IMR-90 (cell line): Measurements from ENCODE around the gene ANGPT4. TPM values are rescaled to one million over a fixed set of nuclear protein-coding genes. Genes with fewer than 3 reads are reported as not detected.

Source experiments
- ATAC-seq: fragments of 200-7000 bp; cut with Tn5 transposase; 2 replicates; pipeline ENCODE4 v1.9.1; 2020; ENCODE audit warnings: low read depth, mild to moderate bottlenecking, moderate library complexity
- BruUV-seq: library from RNA; stranded (reverse); fragments of 400-500 nt; replicated peaks from 2 replicates; lab custom pipeline; 2021; lab: Mats Ljungman, UMichigan
- CTCF ChIA-PET: fragments of 300-600 bp; formaldehyde crosslinking; extraction: SDS; loops from one replicate; lab custom pipeline; 2021; ENCODE audit warnings: antibody characterized with exemption; lab: Yijun Ruan, JAX
- POLR2A ChIA-PET: fragments of 300-600 bp; sonication (Branson Sonifier 250); formaldehyde crosslinking; loops from one replicate; lab custom pipeline; 2022; ENCODE audit warnings: antibody characterized with exemption; ENCODE audit not compliant: unreplicated experiment; lab: Charles Lee
- DNase-seq: peaks from one replicate; pipeline ENCODE4 v3.0.0; 2013
- H2AFZ ChIP-seq: replicated peaks from 2 replicates; pipeline ENCODE3; 2013; ENCODE audit warnings: low read length, mild to moderate bottlenecking; ENCODE audit not compliant: poor library complexity
- H2AK5ac ChIP-seq: 2 replicates; pipeline ENCODE4 v1.6.1; 2013; ENCODE audit warnings: low read depth, low read length, inconsistent platforms
- H2AK9ac ChIP-seq: replicated peaks from 2 replicates; pipeline ENCODE3; 2013; ENCODE audit warnings: mild to moderate bottlenecking, low read depth, low read length, moderate library complexity; ENCODE audit not compliant: poor library complexity
- H2BK120ac ChIP-seq: 2 replicates; pipeline ENCODE4 v1.6.1; 2013; ENCODE audit warnings: low read depth, low read length, inconsistent platforms
- H2BK15ac ChIP-seq: 3 replicates; pipeline ENCODE4 v1.6.1; 2013; ENCODE audit warnings: low read depth, low read length, inconsistent platforms
- H2BK20ac ChIP-seq: 2 replicates; pipeline ENCODE4 v1.6.1; 2013; ENCODE audit warnings: low read depth, mild to moderate bottlenecking, inconsistent platforms, low read length, moderate library complexity
- H2BK5ac ChIP-seq: 2 replicates; pipeline ENCODE4 v1.6.1; 2013; ENCODE audit warnings: mild to moderate bottlenecking, low read depth, low read length, inconsistent platforms; ENCODE audit not compliant: poor library complexity, severe bottlenecking
- H3K14ac ChIP-seq: replicated peaks from 2 replicates; pipeline ENCODE4 v1.6.1; 2013; ENCODE audit warnings: low read depth, low read length, inconsistent platforms
- H3K18ac ChIP-seq: 2 replicates; pipeline ENCODE4 v1.6.1; 2013; ENCODE audit warnings: low read depth, low read length, control low read depth
- H3K23ac ChIP-seq: 2 replicates; pipeline ENCODE4 v1.6.1; 2013; ENCODE audit warnings: low read depth, low read length, inconsistent platforms
- H3K27ac ChIP-seq: 2 replicates; pipeline ENCODE4 v1.5.1; 2013; ENCODE audit warnings: mild to moderate bottlenecking, control low read depth, low read length; ENCODE audit not compliant: insufficient read depth
- H3K27me3 ChIP-seq: 2 replicates; pipeline ENCODE4 v1.6.1; 2013; ENCODE audit warnings: low read length; ENCODE audit not compliant: control insufficient read depth, insufficient read depth
- H3K36me3 ChIP-seq: 2 replicates; pipeline ENCODE4 v1.6.1; 2013; ENCODE audit warnings: low read length, mixed read lengths; ENCODE audit not compliant: control insufficient read depth, insufficient read depth
- H3K4ac ChIP-seq: 2 replicates; pipeline ENCODE4 v1.6.1; 2013; ENCODE audit warnings: low read depth, low read length, inconsistent platforms
- H3K4me1 ChIP-seq: 2 replicates; pipeline ENCODE4 v1.6.1; 2013; ENCODE audit warnings: low read length, mixed read lengths; ENCODE audit not compliant: control insufficient read depth, insufficient read depth
- H3K4me2 ChIP-seq: 2 replicates; pipeline ENCODE4 v1.6.1; 2013; ENCODE audit warnings: low read depth, mild to moderate bottlenecking, control low read depth, low read length, moderate library complexity
- H3K4me3 ChIP-seq: 2 replicates; pipeline ENCODE4 v1.5.1; 2013; ENCODE audit warnings: low read depth, mild to moderate bottlenecking, control low read depth, low read length, moderate library complexity; ENCODE audit not compliant: insufficient read depth
- H3K56ac ChIP-seq: 2 replicates; pipeline ENCODE4 v1.6.1; 2013; ENCODE audit warnings: low read length, inconsistent platforms; ENCODE audit not compliant: insufficient read depth; ENCODE audit errors: extremely low read depth
- H3K79me1 ChIP-seq, 2 experiments: 2 replicates each; pipeline ENCODE4 v1.6.1; 2013; ENCODE audit warnings: low read length in 2 of 2, inconsistent platforms in 1 of 2, low read depth in 1 of 2
- H3K9ac ChIP-seq: 2 replicates; pipeline ENCODE4 v1.6.1; 2013; ENCODE audit warnings: low read depth, low read length, control low read depth
- H3K9me1 ChIP-seq: 2 replicates; pipeline ENCODE4 v1.6.1; 2013; ENCODE audit warnings: low read length, inconsistent platforms; ENCODE audit not compliant: insufficient read depth
- H3K9me3 ChIP-seq: 2 replicates; pipeline ENCODE4 v1.6.1; 2013; ENCODE audit warnings: low read length; ENCODE audit not compliant: control insufficient read depth, insufficient read depth
- H4K20me1 ChIP-seq: 2 replicates; pipeline ENCODE4 v1.6.1; 2013; ENCODE audit warnings: low read length, inconsistent platforms; ENCODE audit not compliant: insufficient read depth
- H4K5ac ChIP-seq: 2 replicates; pipeline ENCODE4 v1.6.1; 2013; ENCODE audit warnings: mild to moderate bottlenecking, low read depth, low read length, control low read depth
- H4K8ac ChIP-seq, 2 experiments: 2 replicates each; pipeline ENCODE4 v1.6.1; 2013; ENCODE audit warnings: low read depth in 2 of 2, low read length in 2 of 2, control low read depth in 1 of 2, inconsistent platforms in 1 of 2
- H4K91ac ChIP-seq: 2 replicates; pipeline ENCODE4 v1.6.1; 2013; ENCODE audit warnings: low read depth, low read length, inconsistent platforms; ENCODE audit not compliant: insufficient read depth
- RCOR1 ChIP-seq: IDR thresholded peaks from 2 replicates; pipeline ENCODE4 v1.6.1; 2012; ENCODE audit warnings: mild to moderate bottlenecking, low read length, improper control_type of control experiment; ENCODE audit not compliant: insufficient replicate concordance
- RFX5 ChIP-seq: IDR thresholded peaks from 2 replicates; pipeline ENCODE4 v1.8.0; 2012; ENCODE audit warnings: low read depth, mild to moderate bottlenecking, low read length, moderate library complexity
- WGBS, 2 experiments: methylation state at CpG; one replicate each; pipeline versions ENCODE4 v1.1.5 to v1.1.7; 2013; ENCODE audit warnings: missing lambda C conversion rate in 2 of 2; ENCODE audit not compliant: insufficient read length in 1 of 2; ENCODE audit errors: extremely low coverage in 2 of 2; 5-methylcytosine and 5-hydroxymethylcytosine counted together
- dilution Hi-C: fragments of 300-500 bp; cut with HindIII; formaldehyde crosslinking; loops from one replicate; pipeline ENCODE4 v1.14.3; 2018; ENCODE audit warnings: low sequenced_read_pairs; ENCODE audit not compliant: unreplicated experiment
- in situ Hi-C: fragments of 300-500 bp; cut with MboI; formaldehyde crosslinking; loops from 3 replicates; pipeline ENCODE4 v1.14.3; 2019; ENCODE audit warnings: low sequenced_read_pairs, inconsistent platforms, mixed read lengths
- intact Hi-C: fragments of 100-400 bp; cut with micrococcal nuclease; formaldehyde crosslinking; loops from 2 replicates; pipeline ENCODE4 v1.10.0; 2022
- polyA plus RNA-seq, 3 experiments: library from polyadenylated mRNA; depleted of rRNA; stranded (reverse); fragments of >200 nt; gene quantifications; 2 replicates each; pipeline ENCODE4 v1.2.3, GENCODE V29; 2012; ENCODE audit warnings: low replicate concordance in 1 of 3
- total RNA-seq: library from RNA; depleted of rRNA; stranded (reverse); fragments of >200 nt; gene quantifications from 2 replicates; pipeline ENCODE4 v1.2.3, GENCODE V29; 2012

The ANGPT4 gene
- total and polyA plus RNA-seq, 2 of the 4 experiments (the other 2 are of a cell fraction), result not detected

GRCh38 chr20:910870-911770 lies 5.0 kb downstream of the ANGPT4 start:
- Histone ChIP-seq H3K27me3 (no peaks in the 10 kb centered on the region; the same call in 1 of the 2 replicates), H2AK5ac (no peak overlapping the region), H2AFZ (no peak overlapping the region), H3K79me1 (no peaks in the 10 kb centered on the region), H3K18ac (peak overlapping the region; percentile 31; the same call in 1 of the 2 replicates), H3K14ac (no peak overlapping the region), H2AK9ac (peak overlapping the region; percentile 19), H4K5ac (peak overlapping the region; percentile 28; the same call in 1 of the 2 replicates), H3K4me2 (peak overlapping the region; percentile 48; the same call in 1 of the 2 replicates), H4K91ac (peak overlapping the region; percentile 33; the same call in 1 of the 2 replicates), H3K4ac (no peak overlapping the region), H3K36me3 (no peaks in the 10 kb centered on the region), H3K4me1 (peaks cover 13% of the 10 kb centered on the region; the same call in 1 of the 2 replicates), H2BK5ac (no peak overlapping the region), H3K27ac (peak overlapping the region; percentile 90), H3K56ac (no peak overlapping the region), H3K23ac (no peak overlapping the region), H2BK120ac (no peak overlapping the region), H2BK15ac (no peak overlapping the region), H4K20me1 (no peaks in the 10 kb centered on the region), H2BK20ac (no peak overlapping the region; the same call in 1 of the 2 replicates), H3K9me3 (no peaks in the 10 kb centered on the region), H3K4me3 (no peak overlapping the region), H3K9me1 (no peaks in the 10 kb centered on the region), H3K9ac (no peak overlapping the region), H4K8ac (no peak overlapping the region)
- BruUV-seq, result no TSS peak
- ATAC-seq (peak; percentile 77), DNase-seq (peak; percentile 10)
- in situ Hi-C loops (no loop called here), intact Hi-C loops (loop anchor here (1.0 kb wide), 2 partner anchors 26 to 78 kb away; partner anchors contain the start of gene FAM110A), dilution Hi-C loops (no loop called here)
- ChIA-PET CTCF (no interaction called here), POLR2A (no interaction called here)
- TF ChIP-seq RFX5 (peak; percentile 76), RCOR1 (no peak)
- WGBS, 2 experiments, result 56% methylated on average over 8 of the region's 12 CpGs; no CpG with 5 or more reads in 1 of the 2 experiments
